Tibial nerve (tissue), 4 donors: ENCODE data around the gene APOBEC4. TPM values are rescaled to one million over a fixed set of nuclear protein-coding genes. Genes with fewer than 3 reads are reported as not detected.

Experiments
- DNase-seq, 2 donors: peaks; one replicate each; pipeline ENCODE4 v3.0.0-alpha.2; 2019; ENCODE audit warnings: low spot score in 2 of 2
- H3K27ac ChIP-seq, 4 donors: fragments of 200-600 bp; sonication (generic) in 3 of 4; one replicate each; pipeline ENCODE4 v1.5.1; 2017 to 2019; ENCODE audit warnings: mild to moderate bottlenecking in 1 of 4
- H3K27me3 ChIP-seq, 2 donors: fragments of 200-600 bp; sonication (generic) in 1 of 2; one replicate each; pipeline versions ENCODE4 v1.5.1 to v1.6.0; 2017 to 2019
- H3K36me3 ChIP-seq, 3 donors: fragments of 200-600 bp; sonication (generic); one replicate each; pipeline ENCODE4 v1.5.1; 2018 to 2019
- H3K4me1 ChIP-seq, 4 donors: fragments of 200-600 bp; sonication (generic) in 3 of 4; one replicate each; pipeline ENCODE4 v1.5.1; 2017 to 2019
- H3K4me3 ChIP-seq, 4 donors: fragments of 200-600 bp; sonication (generic) in 3 of 4; one replicate each; pipeline ENCODE4 v1.5.1; 2017 to 2019; ENCODE audit warnings: mild to moderate bottlenecking in 1 of 4, moderate library complexity in 1 of 4
- H3K9me3 ChIP-seq, 4 donors: fragments of 200-600 bp; sonication (generic) in 3 of 4; one replicate each; pipeline ENCODE4 v1.5.1; 2017 to 2019
- EP300 ChIP-seq, 2 donors: sonication (generic); formaldehyde crosslinking; IDR thresholded peaks; one replicate each; pipeline ENCODE4 v1.6.1; 2017; ENCODE audit warnings: antibody characterized with exemption in 2 of 2, mild to moderate bottlenecking in 1 of 2
- POLR2A ChIP-seq, 2 donors: fragments of 450-650 bp; IDR thresholded peaks; one replicate each; pipeline ENCODE4 v1.6.1; 2017; ENCODE audit warnings: antibody characterized with exemption in 2 of 2, mild to moderate bottlenecking in 2 of 2, moderate library complexity in 2 of 2
- WGBS, 2 donors: methylation state at CpG; one replicate each; pipeline ENCODE4 v1.1.5; 2018; 5-methylcytosine and 5-hydroxymethylcytosine counted together
- total RNA-seq, 4 donors: library from RNA; depleted of rRNA; stranded (reverse); fragments of >200 nt; gene quantifications; one replicate each; pipeline ENCODE4 v1.1.0, GENCODE V29; 2016
- TF ChIP-seq, protein P1 (sequence below), 5 experiments: fragments of 200-600 bp in 3 of 5; fragments of 450-650 bp in 2 of 5; sonication (generic) in 3 of 5; IDR thresholded peaks; one replicate each; pipeline ENCODE4 v1.5.1; 2016 to 2019; ENCODE audit warnings: antibody characterized with exemption in 5 of 5, mild to moderate bottlenecking in 3 of 5, moderate library complexity in 2 of 5

APOBEC4 gene
- total RNA-seq, 4 donors from 2014 or later, result not detected

DNA sequence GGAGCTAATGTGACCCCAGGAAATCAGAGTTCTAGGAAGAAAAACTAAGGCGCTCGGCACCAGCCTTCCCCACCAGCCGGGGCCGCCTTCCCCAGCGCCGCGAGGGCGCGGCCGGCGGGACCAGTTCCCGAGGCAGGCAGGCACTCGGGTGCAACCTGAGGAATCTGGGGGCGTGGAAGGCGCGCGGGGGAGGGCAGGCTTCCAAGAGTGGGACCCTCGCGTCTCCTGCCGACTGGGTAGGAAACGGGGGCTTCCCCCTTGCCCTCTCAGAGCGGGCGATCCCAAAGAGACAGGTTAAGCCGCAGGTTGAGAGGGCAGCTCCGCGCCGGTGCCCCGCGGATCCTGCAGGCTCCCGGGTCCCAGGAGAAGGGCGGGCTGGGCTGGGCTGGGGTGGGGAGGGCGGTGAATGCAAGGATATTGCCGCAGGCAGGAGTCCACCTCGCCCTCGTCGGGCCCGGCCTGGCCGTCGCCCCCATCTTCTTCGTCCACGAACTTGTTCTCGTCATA lies 18.0 kb downstream of the APOBEC4 start:
- Histone ChIP-seq H3K4me3 (peak overlapping the region; percentile 81 to 95 (median 86)), H3K27me3 (no peaks in the 10 kb centered on the region), H3K27ac (peak overlapping the region; percentile 86 to 97 (median 94)), H3K4me1 (peaks cover 0 to 53% (median 27%) of the 10 kb centered on the region in 4 donors), H3K9me3 (no peaks in the 10 kb centered on the region), H3K36me3 (peaks cover 0 to 3% (median 2%) of the 10 kb centered on the region in 3 donors)
- no peak for DNase-seq
- 0% methylated on average over 33 to 39 of the region's 42 CpGs for WGBS, 2 donors
- no peak for TF ChIP-seq POLR2A (IDR thresholded peaks at IDR 0.05)
- TF ChIP-seq, protein P1, sequence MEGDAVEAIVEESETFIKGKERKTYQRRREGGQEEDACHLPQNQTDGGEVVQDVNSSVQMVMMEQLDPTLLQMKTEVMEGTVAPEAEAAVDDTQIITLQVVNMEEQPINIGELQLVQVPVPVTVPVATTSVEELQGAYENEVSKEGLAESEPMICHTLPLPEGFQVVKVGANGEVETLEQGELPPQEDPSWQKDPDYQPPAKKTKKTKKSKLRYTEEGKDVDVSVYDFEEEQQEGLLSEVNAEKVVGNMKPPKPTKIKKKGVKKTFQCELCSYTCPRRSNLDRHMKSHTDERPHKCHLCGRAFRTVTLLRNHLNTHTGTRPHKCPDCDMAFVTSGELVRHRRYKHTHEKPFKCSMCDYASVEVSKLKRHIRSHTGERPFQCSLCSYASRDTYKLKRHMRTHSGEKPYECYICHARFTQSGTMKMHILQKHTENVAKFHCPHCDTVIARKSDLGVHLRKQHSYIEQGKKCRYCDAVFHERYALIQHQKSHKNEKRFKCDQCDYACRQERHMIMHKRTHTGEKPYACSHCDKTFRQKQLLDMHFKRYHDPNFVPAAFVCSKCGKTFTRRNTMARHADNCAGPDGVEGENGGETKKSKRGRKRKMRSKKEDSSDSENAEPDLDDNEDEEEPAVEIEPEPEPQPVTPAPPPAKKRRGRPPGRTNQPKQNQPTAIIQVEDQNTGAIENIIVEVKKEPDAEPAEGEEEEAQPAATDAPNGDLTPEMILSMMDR (IDR thresholded peaks at IDR 0.05), result peak in 1 of 5 experiments; percentile 3

DNA sequence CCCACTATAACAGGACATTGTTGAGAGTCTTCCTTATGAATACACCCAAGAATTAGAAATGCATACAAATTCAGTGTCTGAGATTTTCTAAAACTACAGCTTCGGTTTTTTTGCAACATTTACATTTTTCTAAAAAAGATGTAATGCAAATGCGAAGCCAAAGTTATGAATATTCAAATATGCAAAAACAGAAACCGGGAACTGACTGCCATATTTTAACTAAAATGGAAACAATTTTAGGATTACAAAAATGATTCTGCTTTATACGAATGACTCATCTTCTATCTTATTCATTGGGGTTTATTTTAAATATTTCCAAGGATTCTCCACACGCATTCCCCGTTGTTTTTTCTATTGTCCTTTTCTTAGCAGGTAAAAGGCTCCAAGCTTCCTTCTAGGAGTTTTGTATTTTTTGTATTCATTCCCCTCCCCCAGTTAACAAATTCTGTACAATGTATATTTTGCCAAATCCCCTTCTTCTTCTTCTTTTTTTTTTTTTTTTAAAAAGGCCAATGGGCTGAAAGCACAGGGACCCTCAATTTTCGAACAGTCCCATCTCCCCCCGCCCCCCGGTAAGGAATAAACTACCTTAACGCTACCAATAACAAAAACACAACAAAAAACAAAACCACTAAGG lies 18.6 kb downstream of the APOBEC4 start:
- Histone ChIP-seq H3K27me3 (no peaks in the 10 kb centered on the region), H3K4me3 (peak overlapping the region; percentile 81 to 95 (median 86)), H3K36me3 (peaks cover 0 to 8% (median 7%) of the 10 kb centered on the region in 3 donors), H3K27ac (peak overlapping the region; percentile 86 to 97 (median 94)), H3K9me3 (no peaks in the 10 kb centered on the region), H3K4me1 (peaks cover 0 to 58% (median 27%) of the 10 kb centered on the region in 4 donors)
- DNase-seq, result no peak
- no peak for TF ChIP-seq POLR2A (IDR thresholded peaks at IDR 0.05)
- TF ChIP-seq, protein P1 (IDR thresholded peaks at IDR 0.05), result no peak
- no peak for TF ChIP-seq EP300 (IDR thresholded peaks at IDR 0.05)
- WGBS, 2 donors, result 0% methylated on average over 10 of the region's 10 CpGs

DNA sequence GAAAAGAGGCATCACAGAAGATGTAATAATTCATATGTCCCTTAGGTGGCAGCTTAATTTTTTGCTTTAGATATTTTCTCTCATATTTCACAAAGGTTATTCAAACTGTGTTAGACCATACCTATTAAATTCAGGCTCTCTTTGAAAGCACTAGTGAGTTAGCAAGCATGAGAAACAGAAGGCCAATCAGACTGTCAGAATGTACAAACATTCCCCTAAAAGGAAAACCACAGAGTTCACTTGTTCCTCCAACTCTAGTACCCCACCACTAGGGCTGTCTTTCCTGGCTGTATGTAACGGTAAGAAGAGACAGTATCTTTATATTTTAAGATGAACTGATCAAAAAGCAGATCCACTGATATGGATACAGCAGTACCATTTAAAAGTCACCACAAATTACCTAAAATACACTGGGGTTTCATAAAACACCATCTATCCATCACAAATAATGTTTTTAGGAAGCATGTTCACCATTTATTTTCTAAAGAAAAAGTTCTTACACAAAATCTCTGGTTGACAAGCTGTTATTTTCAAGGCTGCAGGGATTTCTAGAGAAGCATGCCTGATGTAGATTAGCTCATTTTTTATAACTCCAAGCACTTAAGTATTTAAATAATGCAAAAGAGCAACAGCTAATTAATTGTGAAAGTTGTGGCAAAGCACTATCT lies 19.3 kb downstream of the APOBEC4 start:
- peaks cover 0 to 16% (median 12%) of the 10 kb centered on the region in 3 donors for H3K36me3 ChIP-seq
- peak overlapping the region in 3 of 4 donors; percentile 91 to 97 (median 97) for H3K27ac ChIP-seq
- peaks cover 0 to 65% (median 27%) of the 10 kb centered on the region in 4 donors for H3K4me1 ChIP-seq
- H3K27me3 ChIP-seq, result no peaks in the 10 kb centered on the region
- TF ChIP-seq, protein P1 (IDR thresholded peaks at IDR 0.05), result peak; percentile 32 to 76 (median 33)
- TF ChIP-seq EP300 (IDR thresholded peaks at IDR 0.05) (peak in 1 of 2 donors; percentile 72), POLR2A (IDR thresholded peaks at IDR 0.05) (peak in 1 of 2 donors; percentile 34)
- no peak for DNase-seq
- no peaks in the 10 kb centered on the region for H3K9me3 ChIP-seq
- peak overlapping the region; percentile 81 to 95 (median 86) for H3K4me3 ChIP-seq
- WGBS, 2 donors, result 0 to 3% methylated on average over 1 of the region's 1 CpG

- 58 to 61% methylated on average over 1 of the region's 1 CpG for whole genome bisulfite sequencing, 2 donors
- Histone ChIP-seq H3K27ac (peak overlapping the region in 3 of 4 donors; percentile 23 to 97 (median 97)), H3K4me3 (peak overlapping the region; percentile 8 to 95 (median 82)), H3K9me3 (no peaks in the 10 kb centered on the region), H3K27me3 (no peaks in the 10 kb centered on the region), H3K4me1 (peaks cover 0 to 73% (median 29%) of the 10 kb centered on the region in 4 donors), H3K36me3 (peaks cover 0 to 24% (median 12%) of the 10 kb centered on the region in 3 donors)
- DNase-seq, result no peak
- TF ChIP-seq, protein P1 (IDR thresholded peaks at IDR 0.05), result no peak
These were observed 20.2 kb downstream of the APOBEC4 start for GRCh38 chr1:183632964-183633363.

DNA sequence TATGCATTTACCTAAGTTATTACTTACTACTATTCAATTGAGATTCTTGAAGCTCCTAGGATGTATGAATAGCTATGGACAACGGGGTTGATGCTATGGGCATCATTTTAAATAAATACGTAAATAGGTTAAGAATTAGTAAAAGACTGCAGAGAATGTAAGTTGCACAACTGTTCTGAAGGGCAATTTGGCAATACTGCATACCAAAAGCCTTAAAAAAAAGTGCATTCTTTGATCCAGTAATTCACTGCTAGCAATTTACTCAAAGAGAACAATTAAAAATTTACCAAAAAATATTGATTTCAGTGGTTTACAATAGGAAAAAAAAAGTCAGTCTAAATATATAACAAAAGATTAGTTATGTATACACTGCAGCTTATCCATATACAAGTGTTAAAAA lies 21.0 kb downstream of the APOBEC4 start:
- Histone ChIP-seq H3K4me1 (peaks cover 0 to 80% (median 32%) of the 10 kb centered on the region in 4 donors), H3K36me3 (peaks cover 0 to 24% (median 12%) of the 10 kb centered on the region in 3 donors), H3K4me3 (peak overlapping the region in 1 of 4 donors; percentile 95), H3K27ac (peak overlapping the region in 2 of 4 donors; percentile 66 to 97), H3K27me3 (no peaks in the 10 kb centered on the region), H3K9me3 (no peaks in the 10 kb centered on the region)
- 26 to 29% methylated on average over 2 of the region's 2 CpGs for WGBS, 2 donors
- DNase-seq, result no peak
- TF ChIP-seq POLR2A (IDR thresholded peaks at IDR 0.05) (no peak), EP300 (IDR thresholded peaks at IDR 0.05) (no peak)
- TF ChIP-seq, protein P1 (IDR thresholded peaks at IDR 0.05), result no peak
